ENCODE measurements around the gene TRPM3. TPM values are rescaled to one million over a fixed set of nuclear protein-coding genes. Genes with fewer than 3 reads are reported as not detected.

The TRPM3 gene
- total RNA-seq, 2 donors from 2014 or later: not detected

GRCh38 chr9:70594386-70594944 is 527.0 kb downstream of the TRPM3 start:
- no peak overlapping the region for H3K4me3 Mint-ChIP-seq
- H3K27me3 Mint-ChIP-seq: no peaks in the 10 kb centered on the region
- no peaks in the 10 kb centered on the region for H3K9me3 Mint-ChIP-seq
- H3K36me3 Mint-ChIP-seq (ENCODE audit: low read depth): no peaks in the 10 kb centered on the region
- no peaks in the 10 kb centered on the region for H3K4me1 Mint-ChIP-seq
- no peak for ATAC-seq (replicated peaks)
- H3K27ac Mint-ChIP-seq: no peak overlapping the region

- no peak overlapping the region for H3K4me3 Mint-ChIP-seq
- H3K36me3 Mint-ChIP-seq (ENCODE audit: low read depth): no peaks in the 10 kb centered on the region
- H3K27ac Mint-ChIP-seq: no peak overlapping the region
- no peaks in the 10 kb centered on the region for H3K4me1 Mint-ChIP-seq
- no peaks in the 10 kb centered on the region for H3K9me3 Mint-ChIP-seq
- no peaks in the 10 kb centered on the region for H3K27me3 Mint-ChIP-seq
- no peak for ATAC-seq (replicated peaks)
Measured at GRCh38 chr9:70593241-70593640, 528.2 kb downstream of the TRPM3 start.

- Mint-ChIP-seq H3K4me1 (no peaks in the 10 kb centered on the region), H3K27me3 (no peaks in the 10 kb centered on the region), H3K36me3 (ENCODE audit: low read depth) (no peaks in the 10 kb centered on the region), H3K27ac (no peak overlapping the region), H3K9me3 (no peaks in the 10 kb centered on the region), H3K4me3 (no peak overlapping the region)
- ATAC-seq (replicated peaks): no peak
Measured at GRCh38 chr9:70590315-70590677, 531.1 kb downstream of the TRPM3 start.

GRCh38 chr9:70589571-70590314 is 531.7 kb downstream of the TRPM3 start:
- Mint-ChIP-seq H3K4me3 (no peak overlapping the region), H3K36me3 (ENCODE audit: low read depth) (no peaks in the 10 kb centered on the region), H3K9me3 (no peaks in the 10 kb centered on the region), H3K27me3 (no peaks in the 10 kb centered on the region), H3K4me1 (no peaks in the 10 kb centered on the region), H3K27ac (no peak overlapping the region)
- ATAC-seq (replicated peaks): no peak

- ATAC-seq (replicated peaks): no peak
- Mint-ChIP-seq H3K4me1 (no peaks in the 10 kb centered on the region), H3K4me3 (no peak overlapping the region), H3K36me3 (ENCODE audit: low read depth) (no peaks in the 10 kb centered on the region), H3K27me3 (no peaks in the 10 kb centered on the region), H3K9me3 (no peaks in the 10 kb centered on the region), H3K27ac (no peak overlapping the region)
Measured at GRCh38 chr9:70588999-70589398, 532.4 kb downstream of the TRPM3 start.

- Mint-ChIP-seq H3K27ac (no peak overlapping the region), H3K27me3 (no peaks in the 10 kb centered on the region), H3K36me3 (ENCODE audit: low read depth) (no peaks in the 10 kb centered on the region), H3K9me3 (no peaks in the 10 kb centered on the region), H3K4me3 (no peak overlapping the region), H3K4me1 (no peaks in the 10 kb centered on the region)
- no peak for ATAC-seq (replicated peaks)
Measured at GRCh38 chr9:70588381-70588780, 533.0 kb downstream of the TRPM3 start.

- H3K36me3 Mint-ChIP-seq (ENCODE audit: low read depth): no peaks in the 10 kb centered on the region
- no peak overlapping the region for H3K4me3 Mint-ChIP-seq
- H3K27ac Mint-ChIP-seq: no peak overlapping the region
- H3K9me3 Mint-ChIP-seq: no peaks in the 10 kb centered on the region
- H3K27me3 Mint-ChIP-seq: no peaks in the 10 kb centered on the region
- H3K4me1 Mint-ChIP-seq: no peaks in the 10 kb centered on the region
- no peak for ATAC-seq (replicated peaks)
Measured at GRCh38 chr9:70587201-70587600, 534.2 kb downstream of the TRPM3 start.

- H3K4me3 Mint-ChIP-seq: no peak overlapping the region
- no peak for ATAC-seq (replicated peaks)
- H3K9me3 Mint-ChIP-seq: no peaks in the 10 kb centered on the region
- no peaks in the 10 kb centered on the region for H3K4me1 Mint-ChIP-seq
- H3K36me3 Mint-ChIP-seq (ENCODE audit: low read depth): no peaks in the 10 kb centered on the region
- H3K27ac Mint-ChIP-seq: no peak overlapping the region
- no peaks in the 10 kb centered on the region for H3K27me3 Mint-ChIP-seq
Measured at GRCh38 chr9:70586476-70586875, 534.9 kb downstream of the TRPM3 start.

GRCh38 chr9:70581955-70582350 is 539.5 kb downstream of the TRPM3 start:
- H3K27me3 Mint-ChIP-seq: no peaks in the 10 kb centered on the region
- ATAC-seq (replicated peaks): no peak

GRCh38 chr9:70581214-70581954 is 540.0 kb downstream of the TRPM3 start:
- H3K27ac Mint-ChIP-seq: no peak overlapping the region
- ATAC-seq (replicated peaks): no peak
- no peaks in the 10 kb centered on the region for H3K36me3 Mint-ChIP-seq (ENCODE audit: low read depth)
- H3K9me3 Mint-ChIP-seq: no peaks in the 10 kb centered on the region
- no peak overlapping the region for H3K4me3 Mint-ChIP-seq
- H3K4me1 Mint-ChIP-seq: no peaks in the 10 kb centered on the region
- H3K27me3 Mint-ChIP-seq: no peaks in the 10 kb centered on the region

More at GRCh38 chr9:70581955-70582350, 539.5 kb downstream of the TRPM3 start:
- H3K27ac Mint-ChIP-seq: no peak overlapping the region
- H3K4me1 Mint-ChIP-seq: no peaks in the 10 kb centered on the region
- H3K4me3 Mint-ChIP-seq: no peak overlapping the region
- H3K36me3 Mint-ChIP-seq (ENCODE audit: low read depth): no peaks in the 10 kb centered on the region
- H3K9me3 Mint-ChIP-seq: no peaks in the 10 kb centered on the region

GRCh38 chr9:70580606-70581195 is 540.7 kb downstream of the TRPM3 start:
- Mint-ChIP-seq H3K4me3 (no peak overlapping the region), H3K36me3 (ENCODE audit: low read depth) (no peaks in the 10 kb centered on the region), H3K27me3 (no peaks in the 10 kb centered on the region), H3K27ac (no peak overlapping the region), H3K4me1 (no peaks in the 10 kb centered on the region), H3K9me3 (no peaks in the 10 kb centered on the region)
- no peak for ATAC-seq (replicated peaks)

- Mint-ChIP-seq H3K27me3 (no peaks in the 10 kb centered on the region), H3K9me3 (no peaks in the 10 kb centered on the region), H3K4me1 (no peaks in the 10 kb centered on the region), H3K36me3 (ENCODE audit: low read depth) (no peaks in the 10 kb centered on the region), H3K27ac (no peak overlapping the region), H3K4me3 (no peak overlapping the region)
- ATAC-seq (replicated peaks): no peak
Measured at GRCh38 chr9:70579686-70580085, 541.7 kb downstream of the TRPM3 start.

GRCh38 chr9:70578720-70579119 is 542.7 kb downstream of the TRPM3 start:
- H3K4me3 Mint-ChIP-seq: no peak overlapping the region
- no peak for ATAC-seq (replicated peaks)
- H3K36me3 Mint-ChIP-seq (ENCODE audit: low read depth): no peaks in the 10 kb centered on the region
- H3K4me1 Mint-ChIP-seq: no peaks in the 10 kb centered on the region
- no peak overlapping the region for H3K27ac Mint-ChIP-seq
- no peaks in the 10 kb centered on the region for H3K9me3 Mint-ChIP-seq
- no peaks in the 10 kb centered on the region for H3K27me3 Mint-ChIP-seq

GRCh38 chr9:70577671-70578070 is 543.8 kb downstream of the TRPM3 start:
- H3K36me3 Mint-ChIP-seq (ENCODE audit: low read depth): no peaks in the 10 kb centered on the region
- no peak overlapping the region for H3K4me3 Mint-ChIP-seq
- H3K9me3 Mint-ChIP-seq: no peaks in the 10 kb centered on the region
- H3K4me1 Mint-ChIP-seq: no peaks in the 10 kb centered on the region
- no peak for ATAC-seq (replicated peaks)
- H3K27me3 Mint-ChIP-seq: no peaks in the 10 kb centered on the region
- no peak overlapping the region for H3K27ac Mint-ChIP-seq

GRCh38 chr9:70576116-70576515 is 545.3 kb downstream of the TRPM3 start:
- Mint-ChIP-seq H3K4me1 (no peaks in the 10 kb centered on the region), H3K4me3 (no peak overlapping the region), H3K27me3 (peaks cover 3% of the 10 kb centered on the region), H3K36me3 (ENCODE audit: low read depth) (no peaks in the 10 kb centered on the region), H3K9me3 (no peaks in the 10 kb centered on the region), H3K27ac (no peak overlapping the region)
- ATAC-seq (replicated peaks): no peak

Data from activated T-helper 17 cell treated with anti-CD3 and anti-CD28 coated beads, Interleukin-2, amount 50 U/mL, for 72 hours (primary cell).